Calu3 (cell line): Measurements from ENCODE around the gene CACNA2D1. TPM values are rescaled to one million over a fixed set of nuclear protein-coding genes. Genes with fewer than 3 reads are reported as not detected.

Experiments
- BruUV-seq: library from RNA; stranded (reverse); fragments of 400-500 nt; replicated peaks from 2 replicates; lab custom pipeline; 2021; lab: Mats Ljungman, UMichigan
- CTCF ChIA-PET: fragments of 300-600 bp; sonication (Branson Sonifier 250); formaldehyde crosslinking; loops from one replicate; lab custom pipeline; 2022; ENCODE audit warnings: antibody characterized with exemption; lab: Charles Lee
- DNase-seq: peaks from one replicate; pipeline ENCODE4 v3.0.0; 2022
- H3K27ac Mint-ChIP-seq: one replicate; pipeline ENCODE4 v1.8.0; 2022; ENCODE audit warnings: mixed read lengths; ENCODE audit not compliant: unreplicated experiment
- H3K27me3 Mint-ChIP-seq: one replicate; pipeline ENCODE4 v1.8.0; 2022; ENCODE audit warnings: mixed read lengths; ENCODE audit not compliant: unreplicated experiment
- H3K36me3 Mint-ChIP-seq: one replicate; pipeline ENCODE4 v1.8.0; 2022; ENCODE audit warnings: mild to moderate bottlenecking, moderate library complexity, mixed read lengths; ENCODE audit not compliant: insufficient read depth, unreplicated experiment
- H3K4me1 Mint-ChIP-seq: one replicate; pipeline ENCODE4 v1.8.0; 2022; ENCODE audit warnings: mild to moderate bottlenecking, low read depth, mixed read lengths; ENCODE audit not compliant: unreplicated experiment
- H3K4me3 Mint-ChIP-seq: one replicate; pipeline ENCODE4 v1.8.0; 2022; ENCODE audit warnings: mild to moderate bottlenecking, low read depth, moderate library complexity, mixed read lengths; ENCODE audit not compliant: unreplicated experiment
- H3K9me3 Mint-ChIP-seq: one replicate; pipeline ENCODE4 v1.8.0; 2022; ENCODE audit warnings: low read depth, mixed read lengths; ENCODE audit not compliant: unreplicated experiment
- intact Hi-C: fragments of 100-400 bp; cut with micrococcal nuclease; formaldehyde crosslinking; loops from one replicate; pipeline ENCODE4 v1.10.0; 2022; ENCODE audit not compliant: unreplicated experiment
- total RNA-seq: library from RNA; stranded (reverse); gene quantifications from 2 replicates; pipeline ENCODE4 v1.2.3, GENCODE V29; 2022
- TF ChIP-seq, protein P1 (sequence below): fragments of 200-600 bp; IDR thresholded peaks from one replicate; pipeline ENCODE4 v1.8.0; 2022; ENCODE audit warnings: antibody characterized with exemption; ENCODE audit not compliant: unreplicated experiment

Gene CACNA2D1
- total RNA-seq, 1 experiment from 2014 or later: 10.4 TPM

DNA sequence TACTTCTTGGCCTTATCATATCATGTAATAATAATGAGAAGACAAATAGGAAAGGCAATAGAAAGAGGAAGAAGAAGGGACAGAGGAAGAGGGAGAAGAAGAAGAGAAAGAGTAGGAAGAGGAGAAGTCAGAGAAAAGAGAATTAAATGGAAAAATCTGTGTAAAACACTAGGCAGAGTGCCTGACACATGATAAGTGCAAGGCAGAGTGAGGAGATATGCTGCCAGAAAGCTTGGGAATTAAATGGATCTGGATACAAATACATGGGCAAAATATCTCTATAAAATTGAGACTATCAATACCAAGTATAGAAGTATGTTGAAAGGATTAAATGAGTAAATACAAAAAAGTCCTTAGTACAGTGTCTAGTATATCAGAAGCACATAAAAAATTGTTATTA, 124.8 kb downstream of the CACNA2D1 start:
- H3K4me3 Mint-ChIP-seq: no peak overlapping the region
- no peak overlapping the region for H3K27ac Mint-ChIP-seq
- TF ChIP-seq, protein P1, sequence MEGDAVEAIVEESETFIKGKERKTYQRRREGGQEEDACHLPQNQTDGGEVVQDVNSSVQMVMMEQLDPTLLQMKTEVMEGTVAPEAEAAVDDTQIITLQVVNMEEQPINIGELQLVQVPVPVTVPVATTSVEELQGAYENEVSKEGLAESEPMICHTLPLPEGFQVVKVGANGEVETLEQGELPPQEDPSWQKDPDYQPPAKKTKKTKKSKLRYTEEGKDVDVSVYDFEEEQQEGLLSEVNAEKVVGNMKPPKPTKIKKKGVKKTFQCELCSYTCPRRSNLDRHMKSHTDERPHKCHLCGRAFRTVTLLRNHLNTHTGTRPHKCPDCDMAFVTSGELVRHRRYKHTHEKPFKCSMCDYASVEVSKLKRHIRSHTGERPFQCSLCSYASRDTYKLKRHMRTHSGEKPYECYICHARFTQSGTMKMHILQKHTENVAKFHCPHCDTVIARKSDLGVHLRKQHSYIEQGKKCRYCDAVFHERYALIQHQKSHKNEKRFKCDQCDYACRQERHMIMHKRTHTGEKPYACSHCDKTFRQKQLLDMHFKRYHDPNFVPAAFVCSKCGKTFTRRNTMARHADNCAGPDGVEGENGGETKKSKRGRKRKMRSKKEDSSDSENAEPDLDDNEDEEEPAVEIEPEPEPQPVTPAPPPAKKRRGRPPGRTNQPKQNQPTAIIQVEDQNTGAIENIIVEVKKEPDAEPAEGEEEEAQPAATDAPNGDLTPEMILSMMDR: no peak
- no peaks in the 10 kb centered on the region for H3K9me3 Mint-ChIP-seq
- H3K36me3 Mint-ChIP-seq: no peaks in the 10 kb centered on the region
- no TSS peak for BruUV-seq
- H3K27me3 Mint-ChIP-seq: no peaks in the 10 kb centered on the region
- no peaks in the 10 kb centered on the region for H3K4me1 Mint-ChIP-seq
- CTCF ChIA-PET: no interaction called here
- no peak for DNase-seq
- intact Hi-C loops: no loop called here

DNA sequence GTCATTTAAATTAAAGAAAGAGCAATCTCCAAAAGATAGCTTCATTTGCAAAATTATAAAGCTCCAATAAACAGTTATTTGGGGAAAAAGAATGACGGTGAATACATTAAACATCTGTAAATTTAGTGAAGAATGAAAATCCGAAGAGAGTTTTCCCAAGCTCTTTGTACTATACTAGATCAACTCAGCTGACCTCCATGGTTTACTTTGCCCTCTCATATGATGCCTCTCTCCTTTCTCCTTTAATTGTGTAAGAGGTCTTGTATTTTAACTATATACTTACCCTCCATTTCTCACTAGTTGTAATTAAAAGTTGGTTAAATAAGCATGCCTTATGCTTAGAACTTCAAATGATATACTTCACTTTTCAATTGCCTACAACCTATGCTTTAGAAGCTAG, 125.8 kb downstream of the CACNA2D1 start:
- no peaks in the 10 kb centered on the region for H3K27me3 Mint-ChIP-seq
- TF ChIP-seq, protein P1: no peak
- no peaks in the 10 kb centered on the region for H3K9me3 Mint-ChIP-seq
- no TSS peak for BruUV-seq
- CTCF ChIA-PET: no interaction called here
- intact Hi-C loops: no loop called here
- DNase-seq: no peak
- no peak overlapping the region for H3K4me3 Mint-ChIP-seq
- no peak overlapping the region for H3K27ac Mint-ChIP-seq
- H3K4me1 Mint-ChIP-seq: no peaks in the 10 kb centered on the region
- H3K36me3 Mint-ChIP-seq: no peaks in the 10 kb centered on the region

DNA sequence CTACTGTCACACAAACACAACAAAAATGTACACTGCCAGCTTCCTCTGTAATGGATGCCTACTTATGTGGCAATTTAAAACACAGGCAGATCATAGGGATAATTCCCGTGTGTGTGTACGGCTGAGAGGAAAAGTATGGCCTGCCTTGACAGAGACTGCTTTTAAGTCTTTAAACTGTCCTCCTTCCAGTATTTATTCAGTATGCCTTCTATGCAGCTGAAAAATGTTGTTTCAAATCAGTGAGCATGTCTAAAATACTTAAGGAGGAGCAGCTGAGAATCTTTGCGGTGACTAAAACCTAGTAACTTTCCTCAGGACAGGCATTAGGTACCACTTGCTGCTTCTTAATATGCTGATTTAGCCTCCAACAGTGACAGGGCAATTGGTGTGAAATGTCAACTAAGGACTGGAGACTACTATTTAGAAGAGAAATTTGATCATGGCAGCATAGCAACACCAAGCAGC, 126.3 kb downstream of the CACNA2D1 start:
- Mint-ChIP-seq H3K27ac (no peak overlapping the region), H3K27me3 (no peaks in the 10 kb centered on the region)

DNA sequence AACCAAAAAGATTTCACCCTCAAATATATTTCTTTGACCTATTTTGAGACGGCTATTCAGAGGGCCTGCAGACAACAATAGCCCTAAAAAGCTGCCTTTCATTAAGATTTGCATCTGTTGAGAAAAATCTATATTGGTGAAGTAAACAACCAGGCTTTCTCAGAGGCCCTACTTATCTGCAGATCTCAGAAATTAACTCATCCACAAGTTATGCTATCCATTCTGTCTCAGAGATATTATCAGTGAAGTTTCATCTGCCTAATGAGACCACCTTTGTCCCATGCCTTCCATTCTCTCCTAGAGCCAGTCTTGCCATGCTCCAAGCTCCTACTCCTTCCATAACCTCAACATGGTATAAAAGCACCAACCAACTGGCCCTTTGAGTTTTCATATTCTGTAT, 130.3 kb downstream of the CACNA2D1 start:
- no peaks in the 10 kb centered on the region for H3K36me3 Mint-ChIP-seq
- H3K4me1 Mint-ChIP-seq: no peaks in the 10 kb centered on the region
- TF ChIP-seq, protein P1: no peak
- no peak for DNase-seq
- BruUV-seq: no TSS peak
- no peaks in the 10 kb centered on the region for H3K27me3 Mint-ChIP-seq
- H3K4me3 Mint-ChIP-seq: no peak overlapping the region
- CTCF ChIA-PET: no interaction called here
- intact Hi-C loops: no loop called here
- H3K9me3 Mint-ChIP-seq: no peaks in the 10 kb centered on the region
- H3K27ac Mint-ChIP-seq: no peak overlapping the region

More for the DNA sequence above, 126.3 kb downstream of the CACNA2D1 start:
- Mint-ChIP-seq H3K4me1 (no peaks in the 10 kb centered on the region), H3K9me3 (no peaks in the 10 kb centered on the region), H3K36me3 (no peaks in the 10 kb centered on the region), H3K4me3 (no peak overlapping the region)
- DNase-seq: no peak
- CTCF ChIA-PET: no interaction called here
- TF ChIP-seq, protein P1: no peak
- no TSS peak for BruUV-seq
- intact Hi-C loops: no loop called here
